GM18526 (cell line): Measurements from ENCODE around the gene TRPC4AP.

ENCODE experiments used
- POLR2A ChIP-seq: IDR thresholded peaks from 3 replicates; pipeline ENCODE4 v1.6.1; 2011; ENCODE audit not compliant: insufficient read length; ENCODE audit errors: extremely low read depth

The TRPC4AP gene

GRCh38 chr20:35115606-35116005 lies 23.0 kb upstream of the TRPC4AP start:
- no peak for TF ChIP-seq POLR2A

- TF ChIP-seq POLR2A = no peak
Measured at GRCh38 chr20:35111141-35111888, 18.7 kb upstream of the TRPC4AP start.

GRCh38 chr20:35108921-35109320 lies 16.3 kb upstream of the TRPC4AP start:
- no peak for TF ChIP-seq POLR2A

- TF ChIP-seq POLR2A = no peak
Measured at GRCh38 chr20:35106827-35107380, 14.3 kb upstream of the TRPC4AP start.

GRCh38 chr20:35104685-35105295 lies 12.2 kb upstream of the TRPC4AP start:
- no peak for TF ChIP-seq POLR2A

- TF ChIP-seq POLR2A = no peak
Measured at GRCh38 chr20:35101620-35102019, 9.0 kb upstream of the TRPC4AP start.

GRCh38 chr20:35093267-35093884 lies 769 bp upstream of the TRPC4AP start:
- no peak for TF ChIP-seq POLR2A

- TF ChIP-seq POLR2A = no peak
Measured at GRCh38 chr20:35091816-35092523, 637 bp downstream of the TRPC4AP start.

- TF ChIP-seq POLR2A = no peak
Measured at GRCh38 chr20:35088231-35089145, 4.1 kb downstream of the TRPC4AP start.

- TF ChIP-seq POLR2A = no peak
Measured at GRCh38 chr20:35087791-35088190, 4.8 kb downstream of the TRPC4AP start.

- TF ChIP-seq POLR2A = no peak
Measured at GRCh38 chr20:35087355-35087754, 5.3 kb downstream of the TRPC4AP start.

- no peak for TF ChIP-seq POLR2A
Measured at GRCh38 chr20:35085477-35086225, 7.0 kb downstream of the TRPC4AP start.

GRCh38 chr20:35084998-35085397 lies 7.6 kb downstream of the TRPC4AP start:
- no peak for TF ChIP-seq POLR2A
